Measurements from ENCODE around the gene TSPAN15.
A peak's percentile ranks its signal among the peaks of the same experiment; 100 is the strongest.

TSPAN15 gene

GRCh38 chr10:69512901-69513300 lies 61.6 kb downstream of the TSPAN15 start:
- H2AFZ ChIP-seq (ENCODE audit: low read length) = no peak overlapping the region
- no peaks in the 10 kb centered on the region for H4K20me1 ChIP-seq (ENCODE audit: insufficient read depth, low read length, poor library complexity, severe bottlenecking)
- H3K79me2 ChIP-seq (ENCODE audit: insufficient read depth, low read length) = no peaks in the 10 kb centered on the region

GRCh38 chr10:69513617-69514016 lies 62.4 kb downstream of the TSPAN15 start:
- Histone ChIP-seq H3K9ac (ENCODE audit: low read depth, low read length, poor library complexity, severe bottlenecking) (no peak overlapping the region), H3K4me3 (ENCODE audit: low read length, poor library complexity, severe bottlenecking) (no peak overlapping the region), H3K27me3 (ENCODE audit: insufficient read depth, low read length, poor library complexity, severe bottlenecking) (no peaks in the 10 kb centered on the region), H3K36me3 (ENCODE audit: insufficient read depth, low read length) (no peaks in the 10 kb centered on the region), H3K9me3 (ENCODE audit: insufficient read depth, low read depth, low read length) (no peaks in the 10 kb centered on the region), H4K20me1 (ENCODE audit: insufficient read depth, low read length, poor library complexity, severe bottlenecking) (no peaks in the 10 kb centered on the region), H3F3A (ENCODE audit: low read depth) (no peaks in the 10 kb centered on the region), H3K79me2 (ENCODE audit: insufficient read depth, low read length) (no peaks in the 10 kb centered on the region), H2AFZ (ENCODE audit: low read length) (no peak overlapping the region), H3K4me2 (ENCODE audit: low read depth, low read length, poor library complexity, severe bottlenecking) (no peak overlapping the region), H3K4me1 (ENCODE audit: insufficient read depth, low read length, poor library complexity, severe bottlenecking) (no peaks in the 10 kb centered on the region), H3K9me2 (replicated peaks; ENCODE audit: low read depth, low read length) (no peaks in the 10 kb centered on the region)
- no peak for TF ChIP-seq EZH2phosphoT487 (IDR thresholded peaks at IDR 0.05; ENCODE audit: borderline replicate concordance)
- 0 out of 2 replicates have a peak, but pooled peaks have one; percentile 10 for TF ChIP-seq CTCF (conservative IDR thresholded peaks at IDR 0.05; ENCODE audit: low read length)

More at GRCh38 chr10:69512901-69513300, 61.6 kb downstream of the TSPAN15 start:
- Histone ChIP-seq H3K36me3 (ENCODE audit: insufficient read depth, low read length) (no peaks in the 10 kb centered on the region), H3K9me3 (ENCODE audit: insufficient read depth, low read depth, low read length) (no peaks in the 10 kb centered on the region), H3K9ac (ENCODE audit: low read depth, low read length, poor library complexity, severe bottlenecking) (no peak overlapping the region), H3K4me2 (ENCODE audit: low read depth, low read length, poor library complexity, severe bottlenecking) (no peak overlapping the region), H3F3A (ENCODE audit: low read depth) (no peaks in the 10 kb centered on the region), H3K9me2 (replicated peaks; ENCODE audit: low read depth, low read length) (no peaks in the 10 kb centered on the region), H3K4me1 (ENCODE audit: insufficient read depth, low read length, poor library complexity, severe bottlenecking) (no peaks in the 10 kb centered on the region), H3K27me3 (ENCODE audit: insufficient read depth, low read length, poor library complexity, severe bottlenecking) (no peaks in the 10 kb centered on the region), H3K4me3 (ENCODE audit: low read length, poor library complexity, severe bottlenecking) (no peak overlapping the region)
- TF ChIP-seq CTCF (conservative IDR thresholded peaks at IDR 0.05; ENCODE audit: low read length) = no peak
- no peak for TF ChIP-seq EZH2phosphoT487 (IDR thresholded peaks at IDR 0.05; ENCODE audit: borderline replicate concordance)

GRCh38 chr10:69515699-69516259 lies 64.5 kb downstream of the TSPAN15 start:
- no peaks in the 10 kb centered on the region for H4K20me1 ChIP-seq (ENCODE audit: insufficient read depth, low read length, poor library complexity, severe bottlenecking)
- H3K27me3 ChIP-seq (ENCODE audit: insufficient read depth, low read length, poor library complexity, severe bottlenecking) = no peaks in the 10 kb centered on the region
- H3K4me1 ChIP-seq (ENCODE audit: insufficient read depth, low read length, poor library complexity, severe bottlenecking) = no peaks in the 10 kb centered on the region
- no peaks in the 10 kb centered on the region for H3K36me3 ChIP-seq (ENCODE audit: insufficient read depth, low read length)
- no peak overlapping the region for H2AFZ ChIP-seq (ENCODE audit: low read length)
- H3F3A ChIP-seq (ENCODE audit: low read depth) = no peaks in the 10 kb centered on the region
- H3K4me3 ChIP-seq (ENCODE audit: low read length, poor library complexity, severe bottlenecking) = no peak overlapping the region
- no peak overlapping the region for H3K9ac ChIP-seq (ENCODE audit: low read depth, low read length, poor library complexity, severe bottlenecking)
- H3K4me2 ChIP-seq (ENCODE audit: low read depth, low read length, poor library complexity, severe bottlenecking) = no peak overlapping the region
- no peaks in the 10 kb centered on the region for H3K9me2 ChIP-seq (replicated peaks; ENCODE audit: low read depth, low read length)
- no peaks in the 10 kb centered on the region for H3K9me3 ChIP-seq (ENCODE audit: insufficient read depth, low read depth, low read length)
- H3K79me2 ChIP-seq (ENCODE audit: insufficient read depth, low read length) = no peaks in the 10 kb centered on the region
- TF ChIP-seq EZH2phosphoT487 (IDR thresholded peaks at IDR 0.05; ENCODE audit: borderline replicate concordance) = no peak
- peak; percentile 82 for TF ChIP-seq CTCF (conservative IDR thresholded peaks at IDR 0.05; ENCODE audit: low read length)
